SK-N-SH (cell line): Measurements from ENCODE around the gene PEX14. TPM values are rescaled to one million over a fixed set of nuclear protein-coding genes. Genes with fewer than 3 reads are reported as not detected.

ENCODE experiments used
- CTCF ChIA-PET: fragments of 300-600, 350-600 bp; formaldehyde crosslinking; extraction: SDS; loops from one replicate; lab custom pipeline; 2021; lab: Yijun Ruan, JAX
- POLR2A ChIA-PET: fragments of 350-600 bp; sonication (Branson Sonifier 250); formaldehyde crosslinking; extraction: SDS; loops from one replicate; lab custom pipeline; 2020; ENCODE audit warnings: antibody characterized with exemption, inconsistent platforms; lab: Yijun Ruan, JAX
- DNase-seq: peaks from one replicate; pipeline ENCODE4 v3.0.0; 2012
- H2AFZ ChIP-seq: fragments of 200-600 bp; sonication (generic); 2 replicates; pipeline ENCODE4 v1.8.1; 2016; ENCODE audit warnings: antibody characterized with exemption, mild to moderate bottlenecking, low read depth
- H3F3A ChIP-seq: fragments of 200-600 bp; sonication (generic); replicated peaks from 2 replicates; pipeline ENCODE3; 2016; ENCODE audit warnings: antibody characterized with exemption, mild to moderate bottlenecking; ENCODE audit not compliant: insufficient read depth
- H3K27ac ChIP-seq, 2 experiments: fragments of 200-500 bp in 1 of 2; fragments of 200-600 bp in 1 of 2; sonication (Bioruptor generic) in 1 of 2; sonication (generic), shearing (Covaris generic) in 1 of 2; 2 replicates each; pipeline versions ENCODE4 v1.5.1 to v1.6.1; 2014 to 2016; ENCODE audit warnings: low read depth in 2 of 2, inconsistent platforms in 1 of 2, low read length in 1 of 2, mild to moderate bottlenecking in 1 of 2, mixed read lengths in 1 of 2
- H3K27me3 ChIP-seq: fragments of 200-600 bp; sonication (generic), shearing (Covaris generic); 2 replicates; pipeline ENCODE4 v1.6.1; 2016; ENCODE audit warnings: mixed run types; ENCODE audit not compliant: insufficient read depth
- H3K36me3 ChIP-seq, 2 experiments: fragments of 200-500 bp in 1 of 2; fragments of 200-600 bp in 1 of 2; sonication (Bioruptor generic) in 1 of 2; sonication (generic) in 1 of 2; replicated peaks in 1 of 2; 2 replicates each; pipeline versions ENCODE3 to v1.5.1; 2014 to 2016; ENCODE audit warnings: low read length in 1 of 2, mild to moderate bottlenecking in 1 of 2; ENCODE audit not compliant: insufficient read depth in 2 of 2, control insufficient read depth in 1 of 2
- H3K4me1 ChIP-seq, 2 experiments: fragments of 200-500 bp in 1 of 2; fragments of 200-600 bp in 1 of 2; sonication (Bioruptor generic) in 1 of 2; sonication (generic), shearing (Covaris generic) in 1 of 2; 2 replicates each; pipeline versions ENCODE4 v1.5.1 to v1.6.1; 2014 to 2016; ENCODE audit warnings: low read depth in 1 of 2, low read length in 1 of 2, mixed run types in 1 of 2; ENCODE audit not compliant: insufficient read depth in 2 of 2, control insufficient read depth in 1 of 2
- H3K4me2 ChIP-seq: fragments of 200-600 bp; sonication (generic), shearing (Covaris generic); 2 replicates; pipeline ENCODE4 v1.6.1; 2017; ENCODE audit warnings: mixed run types
- H3K4me3 ChIP-seq, 2 experiments: fragments of 200-500 bp in 1 of 2; fragments of 200-600 bp in 1 of 2; sonication (Bioruptor generic) in 1 of 2; sonication (generic), shearing (Covaris generic) in 1 of 2; 2 replicates each; pipeline versions ENCODE4 v1.5.1 to v1.8.1; 2014 to 2016; ENCODE audit warnings: low read depth in 2 of 2, inconsistent platforms in 1 of 2, low read length in 1 of 2, mild to moderate bottlenecking in 1 of 2, mixed read lengths in 1 of 2, moderate library complexity in 1 of 2
- H3K79me2 ChIP-seq: fragments of 200-600 bp; sonication (generic); 2 replicates; pipeline ENCODE4 v1.8.1; 2017; ENCODE audit warnings: mild to moderate bottlenecking; ENCODE audit not compliant: insufficient read depth
- H3K9ac ChIP-seq: fragments of 200-600 bp; sonication (generic); 2 replicates; pipeline ENCODE4 v1.6.1; 2017; ENCODE audit warnings: mixed run types
- H3K9me2 ChIP-seq: fragments of 200-600 bp; sonication (generic); 2 replicates; pipeline ENCODE4 v1.6.1; 2017; ENCODE audit warnings: mixed run types
- H3K9me3 ChIP-seq: fragments of 200-600 bp; sonication (generic); 2 replicates; pipeline ENCODE4 v1.6.1; 2017; ENCODE audit warnings: mixed run types, mild to moderate bottlenecking, moderate library complexity
- H4K20me1 ChIP-seq: fragments of 200-600 bp; sonication (generic); 2 replicates; pipeline ENCODE4 v1.6.1; 2017; ENCODE audit warnings: mild to moderate bottlenecking, mixed run types; ENCODE audit not compliant: insufficient read depth
- CHD2 ChIP-seq: fragments of 150-350 bp; IDR thresholded peaks from 2 replicates; pipeline ENCODE4 v1.6.1; 2018; ENCODE audit warnings: low read length; ENCODE audit not compliant: partially characterized antibody
- FOXJ3 ChIP-seq: sonication (generic); formaldehyde crosslinking; IDR thresholded peaks from 2 replicates; pipeline ENCODE4 v1.5.1; 2020; ENCODE audit warnings: mild to moderate bottlenecking, missing genetic modification reagents
- NFIC ChIP-seq: IDR thresholded peaks from 2 replicates; pipeline ENCODE4 v1.4.0; 2012; ENCODE audit warnings: borderline replicate concordance
- RCOR1 ChIP-seq: fragments of 150-350 bp; IDR thresholded peaks from 2 replicates; pipeline ENCODE4 v1.6.1; 2017; ENCODE audit warnings: antibody characterized with exemption, low read length
- RFX5 ChIP-seq: IDR thresholded peaks from 2 replicates; pipeline ENCODE4 v1.6.1; 2012; ENCODE audit warnings: mild to moderate bottlenecking, improper control_type of control experiment, low read length
- RXRA ChIP-seq: IDR thresholded peaks from 2 replicates; pipeline ENCODE4 v1.4.0; 2012; ENCODE audit warnings: low read depth, mild to moderate bottlenecking, borderline replicate concordance
- SIN3A ChIP-seq: IDR thresholded peaks from 2 replicates; pipeline ENCODE4 v1.6.1; 2012; ENCODE audit warnings: low read depth, mild to moderate bottlenecking, low read length, moderate library complexity, borderline replicate concordance
- TCF12 ChIP-seq: IDR thresholded peaks from 2 replicates; pipeline ENCODE4 v1.4.0; 2012
- TEAD4 ChIP-seq: IDR thresholded peaks from 2 replicates; pipeline ENCODE4 v1.4.0; 2012; ENCODE audit warnings: mild to moderate bottlenecking, borderline replicate concordance; ENCODE audit not compliant: insufficient read depth
- ZBTB33 ChIP-seq: IDR thresholded peaks from 2 replicates; pipeline ENCODE4 v1.4.0; 2012; ENCODE audit warnings: low read depth, borderline replicate concordance
- WGBS: methylation state at CpG from one replicate; pipeline ENCODE4 v1.1.6; 2017; ENCODE audit warnings: low lambda C conversion rate; 5-methylcytosine and 5-hydroxymethylcytosine counted together
- polyA plus RNA-seq, 3 experiments: library from polyadenylated mRNA; depleted of rRNA; stranded (reverse); fragments of >200 nt; gene quantifications; 2 replicates each; pipeline ENCODE4 v1.2.3, GENCODE V29; 2012
- TF ChIP-seq, protein P1 (sequence below): fragments of 150-350 bp; IDR thresholded peaks from 2 replicates; pipeline ENCODE4 v1.6.1; 2016; ENCODE audit warnings: mild to moderate bottlenecking, low read depth, low read length
- TF ChIP-seq, protein P2 (sequence below): fragments of 200-600 bp; sonication (generic); IDR thresholded peaks from 2 replicates; pipeline ENCODE4 v1.6.1; 2017; ENCODE audit warnings: antibody characterized with exemption, mild to moderate bottlenecking, moderate library complexity
- TF ChIP-seq, protein P3 (sequence below): IDR thresholded peaks from 2 replicates; pipeline ENCODE4 v1.6.1; 2012; ENCODE audit warnings: mild to moderate bottlenecking, low read depth, low read length, moderate library complexity
- TF ChIP-seq, protein P4 (sequence below): fragments of 150-350 bp; IDR thresholded peaks from 2 replicates; pipeline ENCODE4 v1.6.1; 2017; ENCODE audit warnings: antibody characterized with exemption, low read length, low read depth, borderline replicate concordance

The PEX14 gene
- polyA plus RNA-seq, 1 of the 3 experiments (the other 2 are of a cell fraction), result 36.2 TPM

DNA sequence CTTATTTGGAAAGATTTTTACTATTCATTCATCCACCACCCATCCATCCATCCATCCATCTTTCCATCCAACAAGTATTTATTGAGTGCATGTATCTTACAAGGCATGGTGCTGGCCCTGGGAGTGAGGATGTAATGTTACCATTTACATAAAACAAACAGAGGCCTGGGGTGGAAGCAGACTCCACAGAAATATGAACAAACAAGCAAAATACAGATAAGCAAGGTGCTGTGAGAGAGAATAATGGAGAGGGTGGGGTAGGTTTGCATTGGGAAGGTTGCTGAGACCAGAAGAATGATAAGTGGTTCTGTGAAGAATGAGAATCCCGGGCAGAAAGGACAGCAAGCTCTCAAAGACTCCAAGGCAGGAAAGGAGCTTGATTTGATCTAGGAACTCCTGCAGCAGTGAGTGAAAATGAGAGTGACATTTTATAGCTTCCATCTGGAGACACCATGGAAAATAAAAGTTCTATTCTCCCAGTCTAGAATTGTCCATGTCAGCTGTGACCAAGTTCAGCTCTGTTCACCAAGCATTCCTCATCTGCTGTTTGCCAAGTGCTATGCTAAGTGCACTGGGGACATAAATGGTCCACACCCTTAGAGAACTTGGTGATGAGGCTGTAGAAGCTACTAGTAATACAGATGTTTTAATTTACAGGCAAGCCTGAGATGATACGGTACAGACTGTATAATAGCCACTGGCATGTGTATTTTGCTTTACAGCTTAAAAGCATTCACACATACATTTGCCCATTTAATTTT, 75.3 kb downstream of the PEX14 start:
- 88% methylated on average over 2 of the region's 2 CpGs for WGBS
- no peak overlapping the region for H3K4me2 ChIP-seq

DNA sequence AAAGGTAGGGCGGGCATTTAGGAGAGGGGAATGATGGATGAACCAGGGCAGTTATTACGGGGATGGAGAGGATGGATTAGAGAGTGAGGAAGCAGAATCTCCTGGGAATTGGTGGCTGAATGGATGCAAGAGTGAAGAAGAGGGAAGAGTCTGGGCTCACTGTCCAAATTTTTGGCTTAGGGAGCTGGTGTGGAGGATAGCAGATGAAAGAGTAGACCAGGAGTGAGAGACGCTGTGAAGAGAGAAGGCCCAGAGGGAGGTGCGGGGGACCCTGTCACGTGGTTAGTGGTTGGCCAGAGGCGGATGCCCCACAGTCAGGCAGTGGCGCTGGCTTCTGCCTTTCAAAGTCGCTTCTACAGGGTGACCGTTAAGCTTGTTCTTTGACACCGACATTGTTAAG, 78.4 kb downstream of the PEX14 start:
- H3K9me3 ChIP-seq, result no peaks in the 10 kb centered on the region
- no peaks in the 10 kb centered on the region for H3K27me3 ChIP-seq
- ChIA-PET POLR2A (interaction anchor here (0.6 kb wide), 1 partner anchor 16 kb away, joined by 4 read pairs; no protein-coding TSS in a partner anchor), CTCF (interaction anchor here (1.5 to 2.2 kb wide), 2 partner anchors 45 to 388 kb away, joined by 3 to 8 read pairs; no protein-coding TSS in a partner anchor)
- no peak overlapping the region for H2AFZ ChIP-seq
- 99% methylated on average over 10 of the region's 10 CpGs for WGBS
- no peaks in the 10 kb centered on the region for H3F3A ChIP-seq
- no peak overlapping the region for H3K4me2 ChIP-seq
- peaks cover 0 to 22% of the 10 kb centered on the region in 2 experiments; a peak in 1 of 4 replicates for H3K4me1 ChIP-seq
- no peaks in the 10 kb centered on the region for H3K36me3 ChIP-seq
- no peak overlapping the region for H3K4me3 ChIP-seq
- H4K20me1 ChIP-seq, result no peaks in the 10 kb centered on the region
- no peak overlapping the region for H3K9ac ChIP-seq
- H3K79me2 ChIP-seq, result peaks cover 2% of the 10 kb centered on the region; the same call in 1 of the 2 replicates
- no peak for DNase-seq
- no peaks in the 10 kb centered on the region for H3K9me2 ChIP-seq
- no peak overlapping the region for H3K27ac ChIP-seq
- TF ChIP-seq RFX5 (no peak), ZBTB33 (no peak), RXRA (no peak), FOXJ3 (CRISPR knock-in tag) (no peak), NFIC (no peak), CHD2 (no peak), TCF12 (no peak), SIN3A (no peak), RCOR1 (no peak), TEAD4 (no peak)
- TF ChIP-seq, protein P1, sequence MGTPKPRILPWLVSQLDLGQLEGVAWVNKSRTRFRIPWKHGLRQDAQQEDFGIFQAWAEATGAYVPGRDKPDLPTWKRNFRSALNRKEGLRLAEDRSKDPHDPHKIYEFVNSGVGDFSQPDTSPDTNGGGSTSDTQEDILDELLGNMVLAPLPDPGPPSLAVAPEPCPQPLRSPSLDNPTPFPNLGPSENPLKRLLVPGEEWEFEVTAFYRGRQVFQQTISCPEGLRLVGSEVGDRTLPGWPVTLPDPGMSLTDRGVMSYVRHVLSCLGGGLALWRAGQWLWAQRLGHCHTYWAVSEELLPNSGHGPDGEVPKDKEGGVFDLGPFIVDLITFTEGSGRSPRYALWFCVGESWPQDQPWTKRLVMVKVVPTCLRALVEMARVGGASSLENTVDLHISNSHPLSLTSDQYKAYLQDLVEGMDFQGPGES, result no peak
- TF ChIP-seq, protein P2, sequence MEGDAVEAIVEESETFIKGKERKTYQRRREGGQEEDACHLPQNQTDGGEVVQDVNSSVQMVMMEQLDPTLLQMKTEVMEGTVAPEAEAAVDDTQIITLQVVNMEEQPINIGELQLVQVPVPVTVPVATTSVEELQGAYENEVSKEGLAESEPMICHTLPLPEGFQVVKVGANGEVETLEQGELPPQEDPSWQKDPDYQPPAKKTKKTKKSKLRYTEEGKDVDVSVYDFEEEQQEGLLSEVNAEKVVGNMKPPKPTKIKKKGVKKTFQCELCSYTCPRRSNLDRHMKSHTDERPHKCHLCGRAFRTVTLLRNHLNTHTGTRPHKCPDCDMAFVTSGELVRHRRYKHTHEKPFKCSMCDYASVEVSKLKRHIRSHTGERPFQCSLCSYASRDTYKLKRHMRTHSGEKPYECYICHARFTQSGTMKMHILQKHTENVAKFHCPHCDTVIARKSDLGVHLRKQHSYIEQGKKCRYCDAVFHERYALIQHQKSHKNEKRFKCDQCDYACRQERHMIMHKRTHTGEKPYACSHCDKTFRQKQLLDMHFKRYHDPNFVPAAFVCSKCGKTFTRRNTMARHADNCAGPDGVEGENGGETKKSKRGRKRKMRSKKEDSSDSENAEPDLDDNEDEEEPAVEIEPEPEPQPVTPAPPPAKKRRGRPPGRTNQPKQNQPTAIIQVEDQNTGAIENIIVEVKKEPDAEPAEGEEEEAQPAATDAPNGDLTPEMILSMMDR, result no peak
- TF ChIP-seq, protein P3, sequence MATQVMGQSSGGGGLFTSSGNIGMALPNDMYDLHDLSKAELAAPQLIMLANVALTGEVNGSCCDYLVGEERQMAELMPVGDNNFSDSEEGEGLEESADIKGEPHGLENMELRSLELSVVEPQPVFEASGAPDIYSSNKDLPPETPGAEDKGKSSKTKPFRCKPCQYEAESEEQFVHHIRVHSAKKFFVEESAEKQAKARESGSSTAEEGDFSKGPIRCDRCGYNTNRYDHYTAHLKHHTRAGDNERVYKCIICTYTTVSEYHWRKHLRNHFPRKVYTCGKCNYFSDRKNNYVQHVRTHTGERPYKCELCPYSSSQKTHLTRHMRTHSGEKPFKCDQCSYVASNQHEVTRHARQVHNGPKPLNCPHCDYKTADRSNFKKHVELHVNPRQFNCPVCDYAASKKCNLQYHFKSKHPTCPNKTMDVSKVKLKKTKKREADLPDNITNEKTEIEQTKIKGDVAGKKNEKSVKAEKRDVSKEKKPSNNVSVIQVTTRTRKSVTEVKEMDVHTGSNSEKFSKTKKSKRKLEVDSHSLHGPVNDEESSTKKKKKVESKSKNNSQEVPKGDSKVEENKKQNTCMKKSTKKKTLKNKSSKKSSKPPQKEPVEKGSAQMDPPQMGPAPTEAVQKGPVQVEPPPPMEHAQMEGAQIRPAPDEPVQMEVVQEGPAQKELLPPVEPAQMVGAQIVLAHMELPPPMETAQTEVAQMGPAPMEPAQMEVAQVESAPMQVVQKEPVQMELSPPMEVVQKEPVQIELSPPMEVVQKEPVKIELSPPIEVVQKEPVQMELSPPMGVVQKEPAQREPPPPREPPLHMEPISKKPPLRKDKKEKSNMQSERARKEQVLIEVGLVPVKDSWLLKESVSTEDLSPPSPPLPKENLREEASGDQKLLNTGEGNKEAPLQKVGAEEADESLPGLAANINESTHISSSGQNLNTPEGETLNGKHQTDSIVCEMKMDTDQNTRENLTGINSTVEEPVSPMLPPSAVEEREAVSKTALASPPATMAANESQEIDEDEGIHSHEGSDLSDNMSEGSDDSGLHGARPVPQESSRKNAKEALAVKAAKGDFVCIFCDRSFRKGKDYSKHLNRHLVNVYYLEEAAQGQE, result no peak

More for the DNA sequence above, 75.3 kb downstream of the PEX14 start:
- no peaks in the 10 kb centered on the region for H4K20me1 ChIP-seq
- no peak overlapping the region for H3K4me3 ChIP-seq
- H3K36me3 ChIP-seq, result no peaks in the 10 kb centered on the region
- H3K9me3 ChIP-seq, result no peaks in the 10 kb centered on the region
- H3F3A ChIP-seq, result no peaks in the 10 kb centered on the region
- TF ChIP-seq RCOR1 (no peak), TEAD4 (no peak)
- TF ChIP-seq, protein P4, sequence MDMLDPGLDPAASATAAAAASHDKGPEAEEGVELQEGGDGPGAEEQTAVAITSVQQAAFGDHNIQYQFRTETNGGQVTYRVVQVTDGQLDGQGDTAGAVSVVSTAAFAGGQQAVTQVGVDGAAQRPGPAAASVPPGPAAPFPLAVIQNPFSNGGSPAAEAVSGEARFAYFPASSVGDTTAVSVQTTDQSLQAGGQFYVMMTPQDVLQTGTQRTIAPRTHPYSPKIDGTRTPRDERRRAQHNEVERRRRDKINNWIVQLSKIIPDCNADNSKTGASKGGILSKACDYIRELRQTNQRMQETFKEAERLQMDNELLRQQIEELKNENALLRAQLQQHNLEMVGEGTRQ, result no peak
- TF ChIP-seq, all 33 proteins: peak for 0
- Histone ChIP-seq H3K4me1 (peaks cover 0 to 11% of the 10 kb centered on the region in 2 experiments; a peak in 1 of 4 replicates), H2AFZ (no peak overlapping the region), H3K27me3 (no peaks in the 10 kb centered on the region), H3K9me2 (no peaks in the 10 kb centered on the region), H3K79me2 (no peaks in the 10 kb centered on the region; the same call in 1 of the 2 replicates), H3K27ac (no peak overlapping the region), H3K9ac (no peak overlapping the region)
- ChIA-PET CTCF (interaction anchor here (0.6 to 3.4 kb wide), 2 partner anchors 12 to 339 kb away, joined by 3 to 11 read pairs; no protein-coding TSS in a partner anchor), POLR2A (no interaction called here)
- DNase-seq, result no peak
